Thoracic aorta (tissue), 2 donors: ENCODE data around the gene GTF2A1L. TPM values are rescaled to one million over a fixed set of nuclear protein-coding genes. Genes with fewer than 3 reads are reported as not detected.

Source experiments
- ATAC-seq: fragments of 150-250 bp; one replicate; pipeline ENCODE4 v1.8.0; 2017; ENCODE audit warnings: low read depth; ENCODE audit not compliant: insufficient number of reproducible peaks, low FRiP score
- DNase-seq: peaks from one replicate; pipeline ENCODE4 v3.0.0-alpha.2; 2020; ENCODE audit warnings: low spot score
- H3K27ac ChIP-seq, 2 donors: fragments of 200-600 bp; sonication (generic); 1 replicate in 1 of 2; 2 replicates in 1 of 2; pipeline ENCODE4 v1.5.1; 2016; ENCODE audit warnings: mild to moderate bottlenecking in 2 of 2, moderate library complexity in 2 of 2
- H3K27me3 ChIP-seq: fragments of 200-600 bp; sonication (generic); replicated peaks from 2 replicates; pipeline ENCODE4 v1.6.0; 2016; ENCODE audit warnings: mild to moderate bottlenecking; ENCODE audit not compliant: insufficient read depth
- H3K36me3 ChIP-seq: fragments of 200-600 bp; sonication (generic); one replicate; pipeline ENCODE4 v1.5.1; 2016
- H3K4me1 ChIP-seq, 2 donors: fragments of 200-600 bp; sonication (generic); 1 replicate in 1 of 2; 2 replicates in 1 of 2; pipeline versions ENCODE4 v1.5.1 to v1.6.0; 2016; ENCODE audit warnings: low read depth in 2 of 2, mild to moderate bottlenecking in 1 of 2; ENCODE audit not compliant: control insufficient read depth in 1 of 2
- H3K4me3 ChIP-seq: fragments of 200-600 bp; sonication (generic); 2 replicates; pipeline ENCODE4 v1.5.1; 2016; ENCODE audit warnings: mild to moderate bottlenecking
- H3K9me3 ChIP-seq: fragments of 200-600 bp; sonication (generic); 2 replicates; pipeline ENCODE4 v1.5.1; 2016
- total RNA-seq, 2 donors: library from RNA; depleted of rRNA; stranded (reverse); fragments of >200 nt; gene quantifications; one replicate each; pipeline versions ENCODE4 v1.1.0 to v1.2.3, GENCODE V29; 2016
- TF ChIP-seq, protein P1 (sequence below): fragments of 200-600 bp; sonication (generic); IDR thresholded peaks from one replicate; pipeline ENCODE4 v1.5.1; 2019; ENCODE audit warnings: antibody characterized with exemption

Gene GTF2A1L
- total RNA-seq, 2 donors from 2014 or later: 0.27 to 1.6 TPM

DNA sequence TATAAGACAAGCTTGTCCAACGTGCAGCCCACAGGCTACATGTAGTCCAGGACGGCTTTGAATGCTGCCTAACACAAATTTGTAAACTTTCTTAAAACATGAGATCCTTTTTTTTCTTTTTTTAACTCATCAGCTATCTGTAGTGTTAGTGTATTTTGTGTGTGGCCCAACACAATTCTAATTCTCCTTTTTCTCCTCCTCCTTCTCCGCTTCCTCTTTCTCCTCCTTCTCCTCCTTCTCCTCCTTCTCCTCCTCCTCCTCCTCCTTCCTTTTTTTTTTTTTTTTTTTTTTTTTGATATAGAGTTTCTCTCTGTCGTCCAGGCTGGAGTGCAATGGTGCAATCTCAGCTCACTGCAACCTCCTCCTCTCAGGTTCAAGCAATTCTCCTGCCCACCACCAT is 39.3 kb upstream of the GTF2A1L start:
- ATAC-seq: no peak
- H3K4me1 ChIP-seq: no peaks in the 10 kb centered on the region

DNA sequence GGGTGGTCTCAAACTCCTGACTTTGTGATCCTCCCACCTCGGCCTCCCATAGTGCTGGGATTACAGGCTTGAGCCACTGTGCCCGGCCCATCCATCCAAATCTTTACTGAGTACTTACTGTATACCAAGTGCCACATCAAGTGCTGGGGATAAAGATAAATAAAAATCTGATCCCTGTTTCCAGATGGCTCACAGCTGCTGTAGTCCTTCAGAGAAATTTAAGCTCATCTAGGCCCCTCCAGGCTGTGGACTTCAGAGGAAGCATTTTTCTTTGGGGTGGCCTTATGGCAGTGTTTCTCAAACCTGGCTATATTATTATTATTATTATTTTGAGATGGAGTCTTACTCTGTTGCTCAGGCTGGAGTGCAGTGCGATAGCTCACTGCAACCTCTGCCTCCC is 33.7 kb upstream of the GTF2A1L start:
- TF ChIP-seq, protein P1, sequence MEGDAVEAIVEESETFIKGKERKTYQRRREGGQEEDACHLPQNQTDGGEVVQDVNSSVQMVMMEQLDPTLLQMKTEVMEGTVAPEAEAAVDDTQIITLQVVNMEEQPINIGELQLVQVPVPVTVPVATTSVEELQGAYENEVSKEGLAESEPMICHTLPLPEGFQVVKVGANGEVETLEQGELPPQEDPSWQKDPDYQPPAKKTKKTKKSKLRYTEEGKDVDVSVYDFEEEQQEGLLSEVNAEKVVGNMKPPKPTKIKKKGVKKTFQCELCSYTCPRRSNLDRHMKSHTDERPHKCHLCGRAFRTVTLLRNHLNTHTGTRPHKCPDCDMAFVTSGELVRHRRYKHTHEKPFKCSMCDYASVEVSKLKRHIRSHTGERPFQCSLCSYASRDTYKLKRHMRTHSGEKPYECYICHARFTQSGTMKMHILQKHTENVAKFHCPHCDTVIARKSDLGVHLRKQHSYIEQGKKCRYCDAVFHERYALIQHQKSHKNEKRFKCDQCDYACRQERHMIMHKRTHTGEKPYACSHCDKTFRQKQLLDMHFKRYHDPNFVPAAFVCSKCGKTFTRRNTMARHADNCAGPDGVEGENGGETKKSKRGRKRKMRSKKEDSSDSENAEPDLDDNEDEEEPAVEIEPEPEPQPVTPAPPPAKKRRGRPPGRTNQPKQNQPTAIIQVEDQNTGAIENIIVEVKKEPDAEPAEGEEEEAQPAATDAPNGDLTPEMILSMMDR: no peak
- Histone ChIP-seq H3K4me3 (no peak overlapping the region), H3K9me3 (no peaks in the 10 kb centered on the region), H3K27me3 (no peaks in the 10 kb centered on the region), H3K27ac (no peak overlapping the region), H3K4me1 (no peaks in the 10 kb centered on the region), H3K36me3 (peaks cover 6% of the 10 kb centered on the region)
- DNase-seq: no peak
- ATAC-seq: no peak

More for the DNA sequence above, 39.3 kb upstream of the GTF2A1L start:
- TF ChIP-seq, protein P1: no peak
- Histone ChIP-seq H3K9me3 (no peaks in the 10 kb centered on the region), H3K4me3 (no peak overlapping the region), H3K36me3 (peaks cover 4% of the 10 kb centered on the region), H3K27me3 (no peaks in the 10 kb centered on the region), H3K27ac (no peak overlapping the region)
- no peak for DNase-seq

DNA sequence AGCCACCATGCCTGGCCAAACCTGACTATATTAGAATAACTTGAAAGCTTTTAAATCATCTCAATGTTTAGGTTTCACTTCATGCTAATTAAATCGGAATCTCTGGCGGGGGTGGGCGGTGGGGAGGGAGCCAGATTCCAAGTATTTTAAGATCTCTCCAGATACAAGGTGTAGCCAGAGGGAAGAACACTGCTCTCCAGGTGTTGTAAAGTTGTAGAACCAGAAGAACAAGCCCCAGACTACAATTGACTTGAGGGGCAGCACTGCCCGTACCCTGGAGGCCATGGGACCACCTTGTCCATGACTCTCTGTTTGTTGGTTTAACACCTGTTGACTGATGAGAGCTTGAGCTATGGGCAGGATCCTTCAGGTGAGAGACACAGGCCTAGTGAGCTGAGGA is 33.1 kb upstream of the GTF2A1L start:
- TF ChIP-seq, protein P1: no peak
- Histone ChIP-seq H3K4me3 (no peak overlapping the region), H3K36me3 (peaks cover 6% of the 10 kb centered on the region), H3K9me3 (no peaks in the 10 kb centered on the region), H3K4me1 (no peaks in the 10 kb centered on the region), H3K27ac (no peak overlapping the region), H3K27me3 (no peaks in the 10 kb centered on the region)
- DNase-seq: no peak
- ATAC-seq: no peak

DNA sequence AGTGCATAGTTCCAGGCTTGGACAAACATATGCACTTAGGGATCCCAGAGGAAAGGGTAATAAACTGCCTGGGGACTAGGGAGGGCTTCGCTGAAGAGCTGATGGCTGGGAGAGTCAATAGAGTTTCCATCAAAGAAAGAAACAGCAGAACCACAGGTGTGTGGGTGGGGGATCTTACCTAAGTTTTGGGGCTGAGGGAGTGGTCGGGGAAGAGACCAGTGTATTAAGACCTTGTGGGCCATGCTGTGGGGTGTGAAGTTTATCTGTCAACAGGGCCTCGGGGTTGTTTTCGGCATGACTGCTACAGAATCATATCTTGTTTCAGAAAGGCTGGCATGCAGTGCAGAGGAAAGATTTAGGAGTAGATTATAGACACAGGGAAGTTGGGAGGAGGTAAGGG is 31.2 kb upstream of the GTF2A1L start:
- TF ChIP-seq, protein P1: no peak
- H3K27ac ChIP-seq: no peak overlapping the region
- ATAC-seq (no peak), DNase-seq (no peak)
- no peaks in the 10 kb centered on the region for H3K4me1 ChIP-seq
- H3K9me3 ChIP-seq: no peaks in the 10 kb centered on the region
- H3K36me3 ChIP-seq: peaks cover 6% of the 10 kb centered on the region
- no peak overlapping the region for H3K4me3 ChIP-seq
- H3K27me3 ChIP-seq: no peaks in the 10 kb centered on the region

DNA sequence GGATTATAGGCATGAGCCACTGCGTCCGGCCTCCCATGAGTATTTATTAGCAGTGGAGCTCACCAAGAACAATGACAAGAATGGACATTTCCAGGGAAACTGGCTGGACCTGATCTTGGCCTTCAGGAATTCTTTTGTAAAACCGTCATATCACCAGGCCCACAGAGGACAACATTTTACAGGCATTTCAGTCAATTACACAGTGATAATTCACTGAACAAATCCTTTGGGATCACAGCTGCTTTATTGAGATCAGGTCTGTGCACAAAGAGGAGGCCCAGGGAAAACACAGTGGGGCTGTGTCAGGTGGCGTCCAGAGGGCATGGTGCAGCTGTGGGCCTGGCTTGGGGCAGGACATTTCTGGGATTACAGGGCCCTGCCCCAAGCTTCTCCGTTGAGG is 30.1 kb upstream of the GTF2A1L start:
- H3K27ac ChIP-seq: no peak overlapping the region
- ATAC-seq (no peak), DNase-seq (no peak)
- no peaks in the 10 kb centered on the region for H3K27me3 ChIP-seq
- no peaks in the 10 kb centered on the region for H3K4me1 ChIP-seq
- H3K9me3 ChIP-seq: no peaks in the 10 kb centered on the region
- TF ChIP-seq, protein P1: no peak
- H3K36me3 ChIP-seq: peaks cover 3% of the 10 kb centered on the region
- no peak overlapping the region for H3K4me3 ChIP-seq
